Astrocyte (in vitro differentiated cells and primary cell): ENCODE measurements around the gene AZU1. TPM values are rescaled to one million over a fixed set of nuclear protein-coding genes. Genes with fewer than 3 reads are reported as not detected.
A peak's percentile ranks its signal among the peaks of the same experiment; 100 is the strongest.

Experiments
- DNase-seq: peaks from one replicate; pipeline ENCODE4 v3.0.0-alpha.2; 2010; ENCODE audit warnings: low read depth
- FAIRE-seq: peaks from 2 replicates; lab custom pipeline; 2011; peaks lifted over from hg19 to GRCh38; lab: Jason Lieb, UNC
- H2AFZ ChIP-seq: 2 replicates; pipeline ENCODE4 v1.6.0; 2012; ENCODE audit warnings: low read depth, low read length, inconsistent platforms
- H3K27ac ChIP-seq: 2 replicates; pipeline ENCODE4 v1.5.1; 2011; ENCODE audit warnings: low read depth, low read length, inconsistent platforms
- H3K27me3 ChIP-seq: 2 replicates; pipeline ENCODE4 v1.6.0; 2011; ENCODE audit warnings: low read length, inconsistent platforms; ENCODE audit not compliant: insufficient read depth
- H3K36me3 ChIP-seq: 2 replicates; pipeline ENCODE4 v1.5.1; 2011; ENCODE audit warnings: low read length, inconsistent platforms; ENCODE audit not compliant: insufficient read depth
- H3K4me1 ChIP-seq: 2 replicates; pipeline ENCODE4 v1.5.1; 2011; ENCODE audit warnings: low read length, inconsistent platforms; ENCODE audit not compliant: insufficient read depth
- H3K4me2 ChIP-seq: 2 replicates; pipeline ENCODE4 v1.6.0; 2012; ENCODE audit warnings: low read length, inconsistent platforms
- H3K4me3 ChIP-seq: 2 replicates; pipeline ENCODE4 v1.5.1; 2011; ENCODE audit warnings: low read depth, mild to moderate bottlenecking, low read length, inconsistent platforms; ENCODE audit not compliant: insufficient read depth
- H3K79me2 ChIP-seq: 2 replicates; pipeline ENCODE4 v1.6.0; 2012; ENCODE audit warnings: mild to moderate bottlenecking, low read length, inconsistent platforms; ENCODE audit not compliant: insufficient read depth
- H3K9ac ChIP-seq: 2 replicates; pipeline ENCODE4 v1.6.0; 2012; ENCODE audit warnings: mild to moderate bottlenecking, low read length, inconsistent platforms
- H3K9me3 ChIP-seq: 2 replicates; pipeline ENCODE4 v1.5.1; 2012; ENCODE audit warnings: low read depth, mild to moderate bottlenecking, low read length, inconsistent platforms; ENCODE audit not compliant: insufficient read depth
- H4K20me1 ChIP-seq: 2 replicates; pipeline ENCODE4 v1.6.0; 2012; ENCODE audit warnings: low read length, inconsistent platforms; ENCODE audit not compliant: insufficient read depth
- H3K27ac Mint-ChIP-seq: one replicate; pipeline ENCODE4 v1.8.0; 2021; ENCODE audit warnings: mild to moderate bottlenecking, mixed read lengths; ENCODE audit not compliant: unreplicated experiment
- H3K27me3 Mint-ChIP-seq: one replicate; pipeline ENCODE4 v1.8.0; 2021; ENCODE audit warnings: low read depth, mixed read lengths; ENCODE audit not compliant: unreplicated experiment
- H3K36me3 Mint-ChIP-seq: one replicate; pipeline ENCODE4 v1.8.0; 2021; ENCODE audit warnings: low read depth, mixed read lengths; ENCODE audit not compliant: unreplicated experiment
- H3K4me1 Mint-ChIP-seq: one replicate; pipeline ENCODE4 v1.8.0; 2021; ENCODE audit warnings: low read depth, mixed read lengths; ENCODE audit not compliant: unreplicated experiment
- H3K4me3 Mint-ChIP-seq: one replicate; pipeline ENCODE4 v1.8.0; 2021; ENCODE audit warnings: mild to moderate bottlenecking, moderate library complexity, mixed read lengths; ENCODE audit not compliant: unreplicated experiment
- H3K9me3 Mint-ChIP-seq: one replicate; pipeline ENCODE4 v1.8.0; 2021; ENCODE audit warnings: mild to moderate bottlenecking, mixed read lengths; ENCODE audit not compliant: unreplicated experiment
- CTCF ChIP-seq: IDR thresholded peaks from 2 replicates; pipeline ENCODE4 v1.5.1; 2011; ENCODE audit warnings: low read depth, mild to moderate bottlenecking, inconsistent platforms, low read length, moderate library complexity; ENCODE audit not compliant: insufficient read depth
- EZH2 ChIP-seq: IDR thresholded peaks from 2 replicates; pipeline ENCODE4 v1.6.1; 2012; ENCODE audit warnings: mild to moderate bottlenecking, low read length, inconsistent platforms; ENCODE audit not compliant: insufficient read depth
- total RNA-seq: library from RNA; stranded (reverse); gene quantifications from 2 replicates; pipeline ENCODE4 v1.2.1, GENCODE V29; 2021

AZU1 gene
- total RNA-seq, 1 donor from 2014 or later: 1.00 TPM

- no peak overlapping the region for H3K27ac ChIP-seq
- no peak overlapping the region for H3K4me3 ChIP-seq
- TF ChIP-seq CTCF (no peak), EZH2 (no peak)
- H3K4me3 Mint-ChIP-seq: no peak overlapping the region
- peaks cover 4% of the 10 kb centered on the region for H3K36me3 ChIP-seq
- H2AFZ ChIP-seq: no peak overlapping the region
- FAIRE-seq: no peak
- H3K36me3 Mint-ChIP-seq: peaks cover 6% of the 10 kb centered on the region
- H3K9me3 ChIP-seq: no peaks in the 10 kb centered on the region
- H3K4me1 ChIP-seq: peaks cover 19% of the 10 kb centered on the region
- DNase-seq: peak; percentile 35
- peaks cover 24% of the 10 kb centered on the region for H4K20me1 ChIP-seq
- H3K4me1 Mint-ChIP-seq: peaks cover 2% of the 10 kb centered on the region
- H3K27me3 ChIP-seq: no peaks in the 10 kb centered on the region
- no peak overlapping the region for H3K4me2 ChIP-seq
- H3K27ac Mint-ChIP-seq: no peak overlapping the region
- H3K27me3 Mint-ChIP-seq: no peaks in the 10 kb centered on the region
- H3K9ac ChIP-seq: no peak overlapping the region
- no peaks in the 10 kb centered on the region for H3K9me3 Mint-ChIP-seq
- H3K79me2 ChIP-seq: no peaks in the 10 kb centered on the region
Measured at GRCh38 chr19:870963-871401, 43.3 kb downstream of the AZU1 start.

DNA sequence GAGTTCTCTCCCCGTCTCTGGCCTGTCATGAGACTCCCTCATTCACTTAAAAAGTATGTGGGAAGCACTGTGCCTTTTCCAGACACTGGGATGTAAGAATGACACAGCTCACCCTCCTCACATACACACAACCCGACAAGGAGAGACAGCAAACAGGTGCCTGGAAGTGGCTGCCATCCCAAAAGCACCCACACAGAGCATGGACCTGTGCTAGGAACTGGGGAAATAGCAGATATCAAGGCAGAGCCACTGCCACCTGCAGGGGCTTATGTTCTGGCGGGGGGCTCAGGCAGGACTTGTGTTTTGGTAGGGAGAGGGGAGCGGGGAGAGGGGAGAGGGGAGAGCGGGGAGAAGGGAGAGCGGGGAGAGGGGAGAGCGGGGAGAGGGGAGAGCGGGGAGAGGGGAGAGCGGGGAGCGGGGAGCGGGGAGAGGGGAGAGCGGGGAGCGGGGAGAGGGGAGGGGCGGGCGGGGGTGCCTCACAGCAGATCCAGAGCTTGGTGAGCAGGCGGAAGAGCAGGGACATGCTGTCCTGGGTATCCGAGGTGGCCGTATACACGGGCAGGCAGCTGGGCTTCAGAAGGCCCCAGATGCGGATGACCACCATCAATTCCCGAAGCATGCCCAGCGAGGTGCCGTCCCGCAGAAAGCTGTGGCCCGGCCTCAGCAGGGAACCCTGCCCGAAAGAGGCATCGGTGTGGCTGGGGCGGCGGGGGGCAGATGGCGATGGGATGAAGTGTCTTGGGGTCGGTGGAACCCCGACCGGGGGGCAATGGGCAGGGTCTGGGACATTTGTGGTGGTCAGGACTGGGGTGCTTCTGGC, 44.0 kb downstream of the AZU1 start:
- H3K4me3 ChIP-seq: no peak overlapping the region
- FAIRE-seq: no peak
- TF ChIP-seq EZH2 (no peak), CTCF (no peak)
- H3K9me3 Mint-ChIP-seq: no peaks in the 10 kb centered on the region
- H3K27me3 Mint-ChIP-seq: no peaks in the 10 kb centered on the region
- H2AFZ ChIP-seq: no peak overlapping the region
- peaks cover 24% of the 10 kb centered on the region for H4K20me1 ChIP-seq
- no peak overlapping the region for H3K9ac ChIP-seq
- no peaks in the 10 kb centered on the region for H3K79me2 ChIP-seq
- H3K27ac ChIP-seq: no peak overlapping the region
- H3K4me3 Mint-ChIP-seq: no peak overlapping the region
- H3K36me3 ChIP-seq: peaks cover 4% of the 10 kb centered on the region
- no peak overlapping the region for H3K27ac Mint-ChIP-seq
- peaks cover 11% of the 10 kb centered on the region for H3K36me3 Mint-ChIP-seq
- no peaks in the 10 kb centered on the region for H3K27me3 ChIP-seq
- no peaks in the 10 kb centered on the region for H3K9me3 ChIP-seq
- H3K4me2 ChIP-seq: no peak overlapping the region
- peaks cover 2% of the 10 kb centered on the region for H3K4me1 Mint-ChIP-seq
- H3K4me1 ChIP-seq: peaks cover 19% of the 10 kb centered on the region
- peak; percentile 34 for DNase-seq
